ENCODE measurements around the gene CAPNS2. TPM values are rescaled to one million over a fixed set of nuclear protein-coding genes. Genes with fewer than 3 reads are reported as not detected.

The CAPNS2 gene
- total RNA-seq, 1 experiment from 2014 or later, result not detected

GRCh38 chr16:55539488-55539887, 27.0 kb upstream of the CAPNS2 start:
- Mint-ChIP-seq H3K4me3 (no peak overlapping the region), H3K27ac (no peak overlapping the region)

More at GRCh38 chr16:55539488-55539887, 27.0 kb upstream of the CAPNS2 start:
- Mint-ChIP-seq H3K36me3 (ENCODE audit: insufficient read depth in 1 of 3, low read depth in 3 of 3) (no peaks in the 10 kb centered on the region), H3K4me1 (peaks cover 4% of the 10 kb centered on the region in 2 experiments; a peak in 2 of 4 replicates), H3K27me3 (ENCODE audit: low read depth) (no peaks in the 10 kb centered on the region), H3K9me3 (no peaks in the 10 kb centered on the region)
- Histone ChIP-seq H2BK15ac (ENCODE audit: low read depth, low read length) (no peak overlapping the region), H2BK120ac (ENCODE audit: low read depth, low read length, poor library complexity, severe bottlenecking) (no peak overlapping the region), H3K79me2 (ENCODE audit: insufficient read depth, low read length) (no peaks in the 10 kb centered on the region), H3K23ac (ENCODE audit: insufficient read length, low read depth, low read length) (no peak overlapping the region), H4K20me1 (ENCODE audit: control insufficient read depth, insufficient read depth, insufficient read length) (no peaks in the 10 kb centered on the region), H3K27me3 (ENCODE audit: insufficient read depth, low read length) (no peaks in the 10 kb centered on the region), H3K4me2 (ENCODE audit: insufficient read depth, insufficient read length, low read length) (no peak overlapping the region), H2AK5ac (ENCODE audit: insufficient read length, low read length) (no peak overlapping the region), H3K14ac (ENCODE audit: insufficient read depth, low read length) (no peak overlapping the region), H3K9ac (ENCODE audit: extremely low read depth, insufficient read length, low read length) (no peak overlapping the region), H4K91ac (ENCODE audit: insufficient read length, low read depth, low read length) (no peak overlapping the region), H3K9me3 (ENCODE audit: control insufficient read depth, low read depth, low read length) (no peaks in the 10 kb centered on the region), H3K4me1 (ENCODE audit: insufficient read depth, low read length) (no peaks in the 10 kb centered on the region), H2BK5ac (ENCODE audit: insufficient read length, low read length) (no peak overlapping the region), H3K27ac (ENCODE audit: insufficient read length, low read depth, low read length) (no peak overlapping the region), H4K8ac (replicated peaks; ENCODE audit: insufficient read length, low read depth, low read length) (no peak overlapping the region), H3K23me2 (ENCODE audit: insufficient read length, low read depth, low read length, poor library complexity, severe bottlenecking) (no peaks in the 10 kb centered on the region), H2BK12ac (ENCODE audit: insufficient read length, low read depth, low read length) (no peak overlapping the region), H2AFZ (ENCODE audit: low read length) (no peak overlapping the region), H3K4ac (ENCODE audit: low read depth, low read length) (no peak overlapping the region), H3K18ac (ENCODE audit: insufficient read length, low read depth, low read length) (no peak overlapping the region), H4K5ac (ENCODE audit: insufficient read length, low read depth, low read length) (no peak overlapping the region), H3T11ph (ENCODE audit: low read length) (no peak overlapping the region), H3K56ac (ENCODE audit: insufficient read length, low read depth, low read length) (no peak overlapping the region), H3K79me1 (ENCODE audit: insufficient read depth, low read depth, low read length, poor library complexity, severe bottlenecking) (no peaks in the 10 kb centered on the region), H2BK20ac (ENCODE audit: low read depth, low read length, poor library complexity, severe bottlenecking) (no peak overlapping the region)
- no CpG with 5 or more reads among the region's 1 CpG for WGBS (ENCODE audit: extremely low coverage, insufficient read length, low lambda C conversion rate)
- DNase-seq, result no peak
- no peak for TF ChIP-seq CTCF (conservative IDR thresholded peaks at IDR 0.05)

Data from H9 (cell line).